MCF 10A (cell line): ENCODE results near the gene PCGF1. TPM values are rescaled to one million over a fixed set of nuclear protein-coding genes. Genes with fewer than 3 reads are reported as not detected.

Experiments used
- BruUV-seq: library from RNA; stranded (reverse); fragments of 400-500 nt; replicated peaks from 2 replicates; lab custom pipeline; 2021; lab: Mats Ljungman, UMichigan
- CTCF ChIA-PET: fragments of 300-600 bp; sonication (Branson Sonifier 250); formaldehyde crosslinking; extraction: SDS; loops from one replicate; lab custom pipeline; 2021; ENCODE audit warnings: antibody characterized with exemption, inconsistent platforms; lab: Yijun Ruan, JAX
- POLR2A ChIA-PET: fragments of 300-600, 350-650 bp; sonication (Branson Sonifier 250); formaldehyde crosslinking; extraction: SDS; loops from one replicate; lab custom pipeline; 2020; ENCODE audit warnings: antibody characterized with exemption, inconsistent platforms; lab: Yijun Ruan, JAX
- DNase-seq: peaks from one replicate; pipeline ENCODE4 v3.0.0-alpha.2; 2018; ENCODE audit not compliant: unreplicated experiment
- H3K27ac Mint-ChIP-seq: one replicate; pipeline ENCODE4 v1.8.0; 2022; ENCODE audit warnings: mild to moderate bottlenecking, low read depth, mixed read lengths; ENCODE audit not compliant: unreplicated experiment
- H3K27me3 Mint-ChIP-seq: one replicate; pipeline ENCODE4 v1.8.0; 2022; ENCODE audit warnings: mixed read lengths; ENCODE audit not compliant: insufficient read depth, unreplicated experiment
- H3K36me3 Mint-ChIP-seq: one replicate; pipeline ENCODE4 v1.8.0; 2022; ENCODE audit warnings: mild to moderate bottlenecking, moderate library complexity, mixed read lengths; ENCODE audit not compliant: insufficient read depth, unreplicated experiment
- H3K4me1 Mint-ChIP-seq: one replicate; pipeline ENCODE4 v1.8.0; 2022; ENCODE audit warnings: mixed read lengths; ENCODE audit not compliant: insufficient read depth, unreplicated experiment
- H3K4me3 Mint-ChIP-seq: one replicate; pipeline ENCODE4 v1.8.0; 2022; ENCODE audit warnings: mild to moderate bottlenecking, moderate library complexity, mixed read lengths; ENCODE audit not compliant: unreplicated experiment
- H3K9me3 Mint-ChIP-seq: one replicate; pipeline ENCODE4 v1.8.0; 2022; ENCODE audit warnings: mixed read lengths; ENCODE audit not compliant: unreplicated experiment
- CTCF ChIP-seq: fragments of 200-600 bp; IDR thresholded peaks from one replicate; pipeline ENCODE4 v1.8.0; 2022; ENCODE audit warnings: antibody characterized with exemption, mild to moderate bottlenecking; ENCODE audit not compliant: unreplicated experiment
- intact Hi-C: fragments of 100-400 bp; cut with micrococcal nuclease; formaldehyde crosslinking; loops from 2 replicates; pipeline ENCODE4 v1.14.1; 2022
- total RNA-seq: library from RNA; stranded (reverse); gene quantifications from 2 replicates; pipeline ENCODE4 v1.2.3, GENCODE V29; 2022

The PCGF1 gene
- total RNA-seq, 1 experiment from 2014 or later: 41.6 TPM

GRCh38 chr2:74502147-74502719 is 5.3 kb downstream of the PCGF1 start:
- Mint-ChIP-seq H3K4me1 (peaks cover 31% of the 10 kb centered on the region), H3K27me3 (peaks cover 16% of the 10 kb centered on the region), H3K4me3 (no peak overlapping the region), H3K27ac (no peak overlapping the region), H3K9me3 (no peaks in the 10 kb centered on the region), H3K36me3 (peaks cover 49% of the 10 kb centered on the region)
- no peak for TF ChIP-seq CTCF
- DNase-seq: no peak
- ChIA-PET POLR2A (no interaction called here), CTCF (interaction anchor here (1.4 to 4.5 kb wide), 2 partner anchors 21 to 85 kb away, joined by 5 to 22 read pairs; no protein-coding TSS in a partner anchor)
- intact Hi-C loops: no loop called here
- no TSS peak for BruUV-seq

DNA sequence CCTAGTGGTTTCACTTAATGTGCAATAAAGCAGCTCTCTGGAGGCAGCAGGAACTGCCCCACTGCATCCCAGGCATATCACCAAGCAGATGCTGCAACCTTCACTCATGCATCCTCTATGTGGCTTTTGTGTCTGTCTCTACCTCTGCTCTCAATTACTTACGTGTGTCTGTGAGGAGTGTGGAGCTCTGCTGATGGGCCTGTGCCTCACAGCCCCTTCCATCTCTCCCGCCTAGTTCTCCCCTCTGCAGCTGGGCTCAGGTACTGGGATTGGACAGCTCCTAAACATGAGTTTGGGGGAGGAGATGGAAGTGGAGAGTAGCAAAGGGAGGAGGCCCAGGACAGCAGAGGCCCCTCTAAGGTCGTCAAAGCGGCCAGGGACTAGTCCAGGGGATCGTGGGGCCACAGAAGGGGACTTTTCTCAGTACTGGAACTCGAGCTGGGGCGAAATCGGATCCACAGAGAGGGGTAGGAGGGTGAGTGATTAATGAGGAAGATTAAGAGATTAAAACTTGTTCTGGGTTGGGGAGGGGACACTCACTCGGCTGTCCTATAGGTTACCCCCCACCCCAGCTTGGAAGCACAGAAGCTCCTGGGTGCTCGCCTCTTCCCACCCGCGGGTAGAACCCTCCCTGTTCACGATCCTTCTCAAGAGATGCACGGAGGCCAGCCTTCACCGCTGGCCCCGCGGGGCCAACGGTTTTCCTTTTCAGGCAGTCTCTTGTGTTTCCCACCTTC is 6.0 kb downstream of the PCGF1 start:
- intact Hi-C loops: no loop called here

DNA sequence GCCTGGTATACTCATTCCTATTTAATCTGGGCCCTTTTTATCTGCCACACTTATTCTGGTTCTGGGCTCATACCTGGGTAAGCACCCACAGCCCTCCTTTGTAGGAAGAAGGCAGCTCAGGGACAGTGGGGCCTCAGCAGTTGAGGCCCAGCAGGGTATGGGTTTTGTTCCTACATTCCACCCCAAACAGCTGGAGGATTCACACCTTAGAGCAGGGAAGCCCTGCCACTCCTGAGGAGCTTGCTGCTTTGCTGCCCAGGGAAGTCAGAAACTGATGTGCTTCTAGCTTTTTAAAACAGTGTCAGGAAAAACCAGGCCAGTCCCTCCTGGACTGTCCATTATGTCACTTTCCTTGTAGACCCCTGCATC is 6.9 kb downstream of the PCGF1 start:
- H3K27me3 Mint-ChIP-seq: peaks cover 16% of the 10 kb centered on the region
- no peak for DNase-seq
- intact Hi-C loops: no loop called here
- no TSS peak for BruUV-seq
- no peak for TF ChIP-seq CTCF
- H3K27ac Mint-ChIP-seq: no peak overlapping the region
- POLR2A ChIA-PET: interaction anchor here (0.7 to 1.2 kb wide), 6 partner anchors 8 to 42 kb away, joined by 3 read pairs; partner anchors contain the start of genes DQX1 and WBP1
- peaks cover 32% of the 10 kb centered on the region for H3K36me3 Mint-ChIP-seq
- CTCF ChIA-PET: interaction anchor here (1.4 to 4.5 kb wide), 2 partner anchors 19 to 87 kb away, joined by 5 to 22 read pairs; no protein-coding TSS in a partner anchor
- no peaks in the 10 kb centered on the region for H3K9me3 Mint-ChIP-seq
- no peak overlapping the region for H3K4me3 Mint-ChIP-seq
- H3K4me1 Mint-ChIP-seq: peaks cover 22% of the 10 kb centered on the region

More for the DNA sequence above, 6.0 kb downstream of the PCGF1 start:
- H3K27me3 Mint-ChIP-seq: peaks cover 16% of the 10 kb centered on the region
- DNase-seq: no peak
- H3K4me3 Mint-ChIP-seq: no peak overlapping the region
- no peak overlapping the region for H3K27ac Mint-ChIP-seq
- ChIA-PET POLR2A (interaction anchor here (0.7 to 1.2 kb wide), 5 partner anchors 7 to 43 kb away, joined by 3 read pairs; partner anchors contain the start of genes DQX1 and WBP1), CTCF (interaction anchor here (1.4 to 4.5 kb wide), 2 partner anchors 20 to 86 kb away, joined by 5 to 22 read pairs; no protein-coding TSS in a partner anchor)
- H3K9me3 Mint-ChIP-seq: no peaks in the 10 kb centered on the region
- H3K4me1 Mint-ChIP-seq: peaks cover 28% of the 10 kb centered on the region
- no peak for TF ChIP-seq CTCF
- peaks cover 42% of the 10 kb centered on the region for H3K36me3 Mint-ChIP-seq
- BruUV-seq: no TSS peak

- BruUV-seq: no TSS peak
- H3K27ac Mint-ChIP-seq: no peak overlapping the region
Measured at GRCh38 chr2:74499940-74500577, 7.4 kb downstream of the PCGF1 start.

More at GRCh38 chr2:74499940-74500577, 7.4 kb downstream of the PCGF1 start:
- intact Hi-C loops: no loop called here
- ChIA-PET POLR2A (interaction anchor here (0.7 to 1.2 kb wide), 5 partner anchors 8 to 32 kb away, joined by 3 read pairs; partner anchors contain the start of gene DQX1), CTCF (interaction anchor here (4.5 kb wide), 1 partner anchor 87 kb away, joined by 22 read pairs; no protein-coding TSS in a partner anchor)
- Mint-ChIP-seq H3K27me3 (peaks cover 16% of the 10 kb centered on the region), H3K9me3 (no peaks in the 10 kb centered on the region), H3K4me3 (no peak overlapping the region), H3K4me1 (peaks cover 17% of the 10 kb centered on the region), H3K36me3 (peaks cover 27% of the 10 kb centered on the region)
- no peak for TF ChIP-seq CTCF
- DNase-seq: no peak
